OCI-LY7 (cell line): ENCODE measurements around the gene KRTAP10-9.

Source experiments
- EZH2phosphoT487 ChIP-seq: fragments of 200-600 bp; sonication (generic); IDR thresholded peaks from 2 replicates; pipeline ENCODE4 v1.6.1; 2018; ENCODE audit warnings: low read depth, borderline replicate concordance, mild to moderate bottlenecking, mixed run types, antibody characterized with exemption, low read length, moderate library complexity, mixed read lengths
- TF ChIP-seq, protein P1 (sequence below): fragments of 200-600 bp; sonication (generic); conservative IDR thresholded peaks from 2 replicates; pipeline ENCODE4 v1.5.1; 2014; ENCODE audit warnings: mild to moderate bottlenecking, antibody characterized with exemption, low read length, moderate library complexity, mixed read lengths

DNA sequence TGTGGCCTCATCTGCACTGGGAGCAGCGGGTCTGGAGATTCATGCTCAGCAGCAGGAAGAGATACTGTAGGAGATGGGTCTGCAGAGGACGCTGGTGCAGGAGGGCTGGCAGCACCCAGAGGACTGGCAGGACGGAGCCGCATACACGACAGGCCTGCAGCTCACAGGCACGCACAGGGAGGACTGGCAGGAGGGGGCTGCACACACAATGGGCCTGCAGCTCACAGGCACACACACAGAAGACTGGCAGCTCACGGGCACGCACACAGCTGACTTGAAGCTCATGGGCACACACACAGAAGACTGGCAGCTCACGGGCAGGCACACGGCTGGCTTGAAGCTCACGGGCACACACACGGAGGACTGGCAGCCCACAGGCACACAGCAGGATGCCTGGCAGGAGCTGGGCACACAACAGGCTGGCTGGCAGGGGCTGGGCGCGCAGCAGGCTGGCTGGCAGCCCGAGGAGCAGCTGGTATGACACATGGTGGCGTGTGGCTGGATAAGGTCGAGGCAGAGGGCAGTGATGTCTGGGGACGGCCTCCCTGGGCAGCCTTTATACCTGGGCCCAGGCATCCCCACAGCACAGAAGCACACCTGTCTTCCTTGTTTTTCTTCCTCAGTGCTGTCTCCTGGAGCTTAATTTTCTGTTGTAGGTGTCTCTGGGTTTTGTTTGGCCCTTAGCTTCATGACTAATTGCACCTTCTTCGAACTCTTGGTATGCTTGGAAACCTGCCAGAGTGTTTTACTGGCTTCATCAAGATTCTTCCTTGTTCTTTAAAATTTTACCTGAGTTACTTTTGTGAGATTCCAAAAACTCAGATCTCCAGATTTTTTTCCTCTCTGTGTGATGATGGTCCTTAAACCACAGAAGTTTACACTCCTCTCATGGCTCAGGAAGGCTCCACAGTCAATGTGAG, 39.8 kb downstream of the KRTAP10-9 start, which contains the start of gene KRTAP12-2:
- TF ChIP-seq, protein P1, sequence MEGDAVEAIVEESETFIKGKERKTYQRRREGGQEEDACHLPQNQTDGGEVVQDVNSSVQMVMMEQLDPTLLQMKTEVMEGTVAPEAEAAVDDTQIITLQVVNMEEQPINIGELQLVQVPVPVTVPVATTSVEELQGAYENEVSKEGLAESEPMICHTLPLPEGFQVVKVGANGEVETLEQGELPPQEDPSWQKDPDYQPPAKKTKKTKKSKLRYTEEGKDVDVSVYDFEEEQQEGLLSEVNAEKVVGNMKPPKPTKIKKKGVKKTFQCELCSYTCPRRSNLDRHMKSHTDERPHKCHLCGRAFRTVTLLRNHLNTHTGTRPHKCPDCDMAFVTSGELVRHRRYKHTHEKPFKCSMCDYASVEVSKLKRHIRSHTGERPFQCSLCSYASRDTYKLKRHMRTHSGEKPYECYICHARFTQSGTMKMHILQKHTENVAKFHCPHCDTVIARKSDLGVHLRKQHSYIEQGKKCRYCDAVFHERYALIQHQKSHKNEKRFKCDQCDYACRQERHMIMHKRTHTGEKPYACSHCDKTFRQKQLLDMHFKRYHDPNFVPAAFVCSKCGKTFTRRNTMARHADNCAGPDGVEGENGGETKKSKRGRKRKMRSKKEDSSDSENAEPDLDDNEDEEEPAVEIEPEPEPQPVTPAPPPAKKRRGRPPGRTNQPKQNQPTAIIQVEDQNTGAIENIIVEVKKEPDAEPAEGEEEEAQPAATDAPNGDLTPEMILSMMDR = no peak
- no peak for TF ChIP-seq EZH2phosphoT487
